Progenitor cell of endocrine pancreas (in vitro differentiated cells): ENCODE measurements around the gene EFR3B. TPM values are rescaled to one million over a fixed set of nuclear protein-coding genes. Genes with fewer than 3 reads are reported as not detected.

Experiments
- DNase-seq: peaks from one replicate; pipeline ENCODE4 v3.0.0; 2021; ENCODE audit warnings: low spot score; ENCODE audit not compliant: unreplicated experiment
- H3K27ac Mint-ChIP-seq: 2 replicates; pipeline ENCODE4 v1.8.0; 2021; ENCODE audit warnings: mild to moderate bottlenecking, moderate library complexity, mixed read lengths
- H3K27me3 Mint-ChIP-seq: 2 replicates; pipeline ENCODE4 v1.8.0; 2021; ENCODE audit warnings: mixed read lengths
- H3K36me3 Mint-ChIP-seq: 2 replicates; pipeline ENCODE4 v1.8.0; 2022; ENCODE audit warnings: mixed read lengths; ENCODE audit not compliant: insufficient read depth
- H3K4me1 Mint-ChIP-seq: 2 replicates; pipeline ENCODE4 v1.8.0; 2021; ENCODE audit warnings: low read depth, mixed read lengths
- H3K4me3 Mint-ChIP-seq: 2 replicates; pipeline ENCODE4 v1.8.0; 2021; ENCODE audit warnings: low read depth, mild to moderate bottlenecking, moderate library complexity, mixed read lengths
- H3K9me3 Mint-ChIP-seq: 2 replicates; pipeline ENCODE4 v1.8.0; 2021; ENCODE audit warnings: low read depth, mixed read lengths
- CTCF ChIP-seq: fragments of 200-600 bp; sonication (generic); IDR thresholded peaks from one replicate; pipeline ENCODE4 v1.5.0; 2021; ENCODE audit warnings: antibody characterized with exemption, mild to moderate bottlenecking; ENCODE audit not compliant: unreplicated experiment
- total RNA-seq: library from RNA; stranded (reverse); gene quantifications from 2 replicates; pipeline ENCODE4 v1.2.1, GENCODE V29; 2021

EFR3B gene
- total RNA-seq, 1 donor from 2014 or later: 23.3 TPM

GRCh38 chr2:25029183-25029554, 12.7 kb upstream of the EFR3B start:
- Mint-ChIP-seq H3K36me3 (no peaks in the 10 kb centered on the region), H3K27me3 (peaks cover 11% of the 10 kb centered on the region), H3K4me3 (no peak overlapping the region), H3K27ac (no peak overlapping the region), H3K9me3 (no peaks in the 10 kb centered on the region), H3K4me1 (no peaks in the 10 kb centered on the region)
- no peak for TF ChIP-seq CTCF
- no peak for DNase-seq

- TF ChIP-seq CTCF: no peak
- peaks cover 14% of the 10 kb centered on the region for H3K27me3 Mint-ChIP-seq
- H3K27ac Mint-ChIP-seq: no peak overlapping the region
- no peak for DNase-seq
- no peaks in the 10 kb centered on the region for H3K36me3 Mint-ChIP-seq
- no peaks in the 10 kb centered on the region for H3K4me1 Mint-ChIP-seq
- H3K9me3 Mint-ChIP-seq: no peaks in the 10 kb centered on the region
- no peak overlapping the region for H3K4me3 Mint-ChIP-seq
Measured at GRCh38 chr2:25030702-25031101, 11.2 kb upstream of the EFR3B start.

GRCh38 chr2:25032094-25032493, 9.8 kb upstream of the EFR3B start:
- no peak for TF ChIP-seq CTCF
- no peak for DNase-seq
- Mint-ChIP-seq H3K27ac (no peak overlapping the region), H3K9me3 (no peaks in the 10 kb centered on the region), H3K36me3 (no peaks in the 10 kb centered on the region), H3K27me3 (peaks cover 21% of the 10 kb centered on the region), H3K4me3 (no peak overlapping the region), H3K4me1 (no peaks in the 10 kb centered on the region)

- H3K9me3 Mint-ChIP-seq: no peaks in the 10 kb centered on the region
Measured at GRCh38 chr2:25032901-25033300, 9.0 kb upstream of the EFR3B start.

GRCh38 chr2:25034081-25034480, 7.8 kb upstream of the EFR3B start:
- Mint-ChIP-seq H3K4me1 (no peaks in the 10 kb centered on the region), H3K9me3 (no peaks in the 10 kb centered on the region), H3K4me3 (no peak overlapping the region), H3K36me3 (no peaks in the 10 kb centered on the region), H3K27me3 (peaks cover 24% of the 10 kb centered on the region), H3K27ac (no peak overlapping the region)
- DNase-seq: no peak
- no peak for TF ChIP-seq CTCF

More at GRCh38 chr2:25032901-25033300, 9.0 kb upstream of the EFR3B start:
- H3K27me3 Mint-ChIP-seq: peaks cover 24% of the 10 kb centered on the region
- DNase-seq: no peak
- no peaks in the 10 kb centered on the region for H3K36me3 Mint-ChIP-seq
- no peak overlapping the region for H3K27ac Mint-ChIP-seq
- TF ChIP-seq CTCF: no peak
- H3K4me3 Mint-ChIP-seq: no peak overlapping the region
- no peaks in the 10 kb centered on the region for H3K4me1 Mint-ChIP-seq
